Amniotic epithelial cell (primary cell): ENCODE measurements around the gene RTN4.
"Not testable (repeated sequence)": the region's sequence is repeated elsewhere in the genome, so short reads cannot be mapped to it uniquely, and the experiment has no call there.

Experiments used
- DNase-seq: peaks from one replicate; pipeline ENCODE4 v3.0.0-alpha.2; 2010; ENCODE audit warnings: low read depth

The RTN4 gene, protein sequence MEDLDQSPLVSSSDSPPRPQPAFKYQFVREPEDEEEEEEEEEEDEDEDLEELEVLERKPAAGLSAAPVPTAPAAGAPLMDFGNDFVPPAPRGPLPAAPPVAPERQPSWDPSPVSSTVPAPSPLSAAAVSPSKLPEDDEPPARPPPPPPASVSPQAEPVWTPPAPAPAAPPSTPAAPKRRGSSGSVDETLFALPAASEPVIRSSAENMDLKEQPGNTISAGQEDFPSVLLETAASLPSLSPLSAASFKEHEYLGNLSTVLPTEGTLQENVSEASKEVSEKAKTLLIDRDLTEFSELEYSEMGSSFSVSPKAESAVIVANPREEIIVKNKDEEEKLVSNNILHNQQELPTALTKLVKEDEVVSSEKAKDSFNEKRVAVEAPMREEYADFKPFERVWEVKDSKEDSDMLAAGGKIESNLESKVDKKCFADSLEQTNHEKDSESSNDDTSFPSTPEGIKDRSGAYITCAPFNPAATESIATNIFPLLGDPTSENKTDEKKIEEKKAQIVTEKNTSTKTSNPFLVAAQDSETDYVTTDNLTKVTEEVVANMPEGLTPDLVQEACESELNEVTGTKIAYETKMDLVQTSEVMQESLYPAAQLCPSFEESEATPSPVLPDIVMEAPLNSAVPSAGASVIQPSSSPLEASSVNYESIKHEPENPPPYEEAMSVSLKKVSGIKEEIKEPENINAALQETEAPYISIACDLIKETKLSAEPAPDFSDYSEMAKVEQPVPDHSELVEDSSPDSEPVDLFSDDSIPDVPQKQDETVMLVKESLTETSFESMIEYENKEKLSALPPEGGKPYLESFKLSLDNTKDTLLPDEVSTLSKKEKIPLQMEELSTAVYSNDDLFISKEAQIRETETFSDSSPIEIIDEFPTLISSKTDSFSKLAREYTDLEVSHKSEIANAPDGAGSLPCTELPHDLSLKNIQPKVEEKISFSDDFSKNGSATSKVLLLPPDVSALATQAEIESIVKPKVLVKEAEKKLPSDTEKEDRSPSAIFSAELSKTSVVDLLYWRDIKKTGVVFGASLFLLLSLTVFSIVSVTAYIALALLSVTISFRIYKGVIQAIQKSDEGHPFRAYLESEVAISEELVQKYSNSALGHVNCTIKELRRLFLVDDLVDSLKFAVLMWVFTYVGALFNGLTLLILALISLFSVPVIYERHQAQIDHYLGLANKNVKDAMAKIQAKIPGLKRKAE

DNA sequence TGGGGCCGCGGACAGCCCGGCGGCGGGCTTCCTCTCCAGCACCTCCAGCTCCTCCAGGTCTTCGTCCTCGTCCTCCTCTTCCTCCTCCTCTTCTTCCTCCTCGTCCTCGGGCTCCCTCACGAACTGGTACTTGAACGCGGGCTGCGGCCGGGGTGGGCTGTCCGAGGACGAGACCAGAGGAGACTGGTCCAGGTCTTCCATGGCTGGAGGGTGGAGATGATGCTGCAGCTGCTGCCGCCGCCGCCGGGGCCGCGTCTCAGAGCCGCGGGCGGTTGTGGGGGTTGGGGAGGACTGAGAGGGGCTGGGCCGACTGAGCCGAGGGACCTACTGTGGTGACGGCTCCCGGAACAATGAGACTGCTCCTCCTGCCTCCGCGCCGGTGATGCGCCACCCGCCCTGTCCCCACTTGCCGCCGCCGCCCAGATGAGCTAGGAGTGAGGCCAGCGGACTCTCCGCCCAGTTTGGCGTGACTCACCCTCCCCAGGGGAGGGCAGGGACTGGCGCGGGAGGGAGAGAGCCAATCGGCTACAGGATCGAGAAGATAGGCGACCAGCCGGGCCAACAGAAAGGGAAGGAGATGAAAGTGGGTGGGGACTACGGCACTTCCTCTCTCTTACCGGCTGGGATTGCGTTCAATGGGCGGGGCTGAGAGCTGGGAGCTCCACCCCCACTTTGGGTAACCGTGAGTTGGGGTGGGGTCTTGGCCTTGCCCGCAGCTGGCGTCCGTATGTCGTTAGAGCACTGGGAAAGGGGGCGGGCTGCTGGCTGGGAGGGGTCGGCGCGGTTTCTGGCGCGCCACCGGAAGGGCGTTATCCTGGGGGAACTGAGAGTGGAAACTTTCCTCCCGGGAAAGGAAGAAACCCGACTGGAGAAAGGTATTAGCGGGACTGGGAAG, at the start of gene RTN4:
TSS of gene RTN4 (minus strand) at position 352 of the 895 bp plus-strand sequence. CDS start at position 201, 151 bp downstream.
- DNase-seq: peak; percentile 98

DNA sequence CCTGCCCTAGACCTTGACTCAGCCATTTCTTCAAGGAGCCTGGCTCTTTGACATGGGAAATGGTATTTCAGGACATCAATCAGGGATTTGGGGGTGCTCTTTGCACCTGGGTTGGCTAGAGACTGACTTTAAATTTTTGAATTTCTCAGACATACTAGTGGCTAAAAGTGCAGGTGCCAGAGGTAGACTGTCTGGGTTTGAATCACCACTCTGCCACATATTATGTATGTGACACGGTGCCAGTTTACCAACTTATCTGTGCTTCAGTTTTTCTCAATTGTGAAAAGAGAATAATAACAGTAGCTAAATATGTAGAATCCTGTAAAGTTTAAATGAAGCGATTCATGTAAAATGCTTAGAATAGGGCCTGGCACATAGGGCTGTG, 49.2 kb upstream of the RTN4 start:
- no peak for DNase-seq

DNA sequence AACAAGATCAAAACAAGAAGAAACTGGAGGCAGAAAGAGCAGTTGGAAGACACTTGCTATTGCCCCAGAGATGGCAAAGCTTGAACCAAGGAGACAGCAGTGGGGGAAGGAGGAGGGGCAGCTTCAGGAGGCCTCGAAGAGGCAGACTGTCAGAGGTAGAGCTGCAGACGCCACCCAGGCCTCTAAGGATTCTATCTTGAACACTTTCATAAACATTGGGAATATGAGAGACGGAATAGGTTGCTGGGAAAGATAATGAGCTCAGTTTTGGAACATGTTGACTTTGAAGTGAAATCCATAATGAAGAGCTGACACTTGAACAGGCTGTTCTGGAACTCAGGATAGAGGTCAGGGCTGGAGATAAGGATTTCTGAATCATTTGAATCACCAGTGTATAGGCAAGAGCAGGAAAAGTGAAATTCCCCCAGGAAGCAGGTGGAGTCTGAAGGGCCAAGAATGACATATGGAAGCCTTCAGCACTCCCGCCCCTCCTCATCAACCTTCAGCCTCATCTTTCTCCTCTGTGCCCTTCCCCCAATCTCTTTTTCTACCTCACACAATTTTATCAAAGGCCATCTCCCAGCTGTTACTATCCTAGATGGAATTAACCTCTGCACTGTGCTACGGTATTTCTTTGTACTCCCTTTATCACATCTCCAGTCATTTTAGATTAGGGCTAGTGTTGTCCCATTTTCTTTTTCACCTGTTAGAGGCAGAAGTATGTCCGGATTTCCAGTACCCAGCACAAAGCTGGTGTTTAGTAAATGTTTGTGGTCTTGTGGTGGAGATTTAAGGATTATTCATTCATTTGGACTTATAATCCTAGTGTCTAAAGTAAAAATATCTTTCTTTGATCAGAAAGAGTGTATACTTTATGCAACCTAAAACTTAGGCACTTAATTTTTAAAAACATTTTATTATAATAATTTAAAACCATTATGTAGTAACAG, 47.5 kb upstream of the RTN4 start:
- peak; percentile 90 for DNase-seq

DNA sequence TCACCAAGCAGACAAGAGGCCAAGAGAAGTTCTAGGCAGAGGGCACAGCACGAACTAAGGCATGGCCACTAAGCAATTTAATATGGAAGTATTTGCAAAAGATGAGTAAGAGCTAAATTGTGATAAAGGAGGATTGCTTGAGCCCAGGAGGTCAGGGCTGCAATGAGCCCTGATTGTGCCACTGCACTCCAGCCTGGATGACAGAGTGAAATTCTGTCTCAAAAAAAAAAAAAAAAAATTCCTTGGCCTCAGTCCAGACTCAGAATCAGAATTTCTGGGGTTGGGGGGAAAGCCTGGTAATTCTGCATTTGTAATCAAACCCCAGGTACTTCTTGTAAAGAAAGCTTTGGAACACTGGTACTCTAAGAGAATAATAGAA, 46.8 kb upstream of the RTN4 start:
- DNase-seq: peak; percentile 48

DNA sequence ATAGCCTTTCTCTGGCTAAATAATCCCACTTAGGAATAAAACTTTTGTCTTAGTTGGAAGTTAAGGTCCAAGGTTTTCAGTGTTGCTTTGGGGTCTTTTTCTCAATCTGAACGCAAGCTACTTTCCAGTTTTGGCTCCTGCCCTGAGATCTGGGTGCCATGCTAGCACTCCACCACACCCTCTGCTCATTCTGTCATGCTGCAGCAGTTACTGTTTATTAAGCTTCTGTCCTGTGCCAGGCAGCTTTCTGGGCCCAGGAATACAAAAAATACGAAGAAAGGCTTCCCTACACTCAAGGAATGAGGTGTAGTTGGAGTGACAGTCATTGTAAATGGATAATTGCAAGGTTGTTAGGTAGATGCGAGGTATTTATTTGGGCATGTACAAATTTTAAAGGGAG, 46.3 kb upstream of the RTN4 start:
- no peak for DNase-seq

DNA sequence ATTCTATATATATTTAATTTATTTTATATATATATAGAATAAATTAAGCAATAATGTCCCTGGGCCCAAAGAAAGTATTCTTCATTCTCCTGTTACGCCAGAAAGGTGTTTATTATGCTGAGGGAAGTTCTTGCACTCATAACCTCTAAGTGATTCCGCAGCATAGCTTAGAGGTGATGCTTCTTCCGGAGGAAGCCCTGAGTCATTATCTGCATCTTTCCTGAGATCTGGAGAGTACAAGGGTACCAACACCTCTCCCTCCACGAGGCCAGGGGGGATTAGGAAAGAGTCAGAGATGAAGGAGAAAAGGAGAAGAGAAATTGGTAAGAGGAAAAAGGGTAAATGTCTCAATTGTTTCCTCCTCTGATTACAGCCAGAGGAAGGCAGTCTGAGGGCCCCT, 43.1 kb upstream of the RTN4 start:
- DNase-seq: peak; percentile 91

DNA sequence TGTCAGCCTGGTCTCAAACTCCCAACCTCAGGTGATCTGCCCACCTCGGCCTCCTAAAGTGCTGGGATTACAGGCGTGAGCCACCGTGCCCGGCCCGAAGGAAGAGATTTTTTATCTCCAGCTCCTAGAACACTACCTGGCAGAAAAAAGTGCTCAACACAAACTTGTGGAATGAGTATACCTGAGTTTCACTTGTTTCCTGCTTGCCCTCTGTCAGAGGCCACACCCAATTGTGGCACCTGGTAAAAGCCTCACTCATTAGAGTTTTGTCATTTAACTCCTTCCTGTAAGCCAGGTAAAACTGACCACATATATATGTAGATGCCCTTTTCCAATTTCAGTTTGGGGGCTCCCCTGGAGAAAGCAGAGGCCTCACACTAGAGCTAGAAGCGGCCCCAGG, 42.2 kb upstream of the RTN4 start:
- DNase-seq: no peak

DNA sequence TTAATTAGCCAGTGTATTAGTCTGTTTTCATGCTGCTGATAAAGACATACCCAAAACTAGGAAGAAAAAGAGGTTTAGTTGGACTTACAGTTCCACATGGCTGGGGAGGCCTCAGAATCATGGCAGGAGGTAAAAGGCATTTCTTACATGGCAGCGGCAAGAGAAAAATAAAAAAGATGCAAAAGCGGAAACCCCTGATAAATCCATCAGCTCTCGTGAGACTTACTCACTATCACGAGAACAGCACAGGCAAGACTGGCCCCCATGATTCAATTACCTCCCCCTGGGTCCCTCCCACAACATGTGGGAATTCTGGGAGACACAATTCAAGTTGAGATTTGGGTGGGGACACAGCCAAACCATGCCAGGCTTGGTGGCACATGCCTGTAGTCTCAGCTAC, 41.4 kb upstream of the RTN4 start:
- not testable (repeated sequence) for DNase-seq

DNA sequence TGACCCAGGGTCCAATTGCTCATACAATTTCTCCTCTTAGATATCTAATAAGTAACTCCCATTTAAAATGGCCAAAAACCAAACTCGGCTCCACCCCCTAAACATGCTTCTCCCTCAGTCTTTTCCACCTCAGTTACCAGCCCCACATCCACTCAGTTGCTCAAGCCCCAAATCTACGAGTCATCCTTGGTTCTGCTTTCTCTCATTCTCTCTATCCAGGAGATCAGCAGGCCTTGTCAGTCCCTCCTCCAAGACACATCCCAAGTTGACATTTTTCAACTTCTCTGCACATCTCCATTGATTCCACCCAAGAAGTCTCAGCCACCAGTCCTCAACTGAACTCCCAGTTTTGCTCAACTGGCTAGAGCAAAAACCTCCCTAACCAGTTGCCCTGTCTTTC, 40.5 kb upstream of the RTN4 start:
- peak; percentile 64 for DNase-seq

DNA sequence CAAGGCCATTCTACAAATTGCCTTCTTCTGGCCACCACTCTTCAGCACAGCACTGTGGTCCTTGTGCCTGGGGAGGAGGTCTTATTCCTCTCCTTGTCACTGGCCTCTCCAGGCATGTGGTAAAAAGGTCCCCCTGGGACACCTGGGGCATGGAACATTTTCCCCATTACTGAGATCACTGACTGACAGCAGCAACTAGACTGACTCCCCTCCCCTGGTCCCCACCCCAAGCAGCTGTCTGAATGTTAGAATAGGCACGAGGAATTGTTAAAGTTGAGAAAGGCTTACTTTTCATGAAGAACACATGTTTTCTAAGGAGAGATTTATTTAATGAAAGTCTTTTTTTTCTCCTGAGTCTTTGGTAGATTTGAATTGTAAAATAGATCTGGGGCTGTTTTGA, 39.5 kb upstream of the RTN4 start:
- no peak for DNase-seq

DNA sequence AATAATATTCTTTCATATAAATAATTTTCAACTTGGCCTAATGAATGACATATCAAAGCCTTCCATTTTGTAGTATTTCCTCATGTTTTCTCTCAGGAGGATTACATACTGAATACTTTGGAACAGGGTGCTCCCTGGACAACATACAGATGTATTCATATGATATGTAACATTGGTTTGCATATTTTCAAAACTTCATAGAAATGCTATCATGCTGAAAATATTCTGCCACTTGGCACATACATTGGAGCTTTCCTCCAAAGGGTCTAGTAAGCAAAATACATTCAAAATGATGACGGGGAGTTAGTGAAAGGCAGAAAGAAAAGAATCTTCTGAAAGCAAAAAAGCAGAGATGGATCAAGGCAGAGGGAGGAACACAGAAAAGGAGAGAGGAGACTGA, 38.1 kb upstream of the RTN4 start:
- peak; percentile 38 for DNase-seq

DNA sequence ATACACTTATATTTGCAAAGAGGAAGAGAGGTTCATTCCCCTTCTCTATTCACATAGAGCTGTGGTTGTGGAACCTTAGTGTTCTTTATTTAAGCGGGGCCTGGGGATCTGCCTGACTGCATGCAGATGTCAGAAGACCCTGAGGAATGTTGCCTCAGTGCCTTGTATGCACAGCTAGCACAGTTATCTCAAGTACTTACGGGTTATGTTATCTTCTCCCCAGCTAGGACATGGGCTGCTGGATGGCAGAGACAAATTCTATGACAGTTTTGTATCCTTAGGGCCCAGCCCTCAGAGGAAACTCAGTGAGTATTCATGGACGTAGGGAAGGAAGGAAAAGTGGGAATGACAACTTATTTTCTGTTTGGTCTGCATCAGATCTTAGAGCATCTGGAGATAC, 37.7 kb upstream of the RTN4 start:
- peak; percentile 25 for DNase-seq

DNA sequence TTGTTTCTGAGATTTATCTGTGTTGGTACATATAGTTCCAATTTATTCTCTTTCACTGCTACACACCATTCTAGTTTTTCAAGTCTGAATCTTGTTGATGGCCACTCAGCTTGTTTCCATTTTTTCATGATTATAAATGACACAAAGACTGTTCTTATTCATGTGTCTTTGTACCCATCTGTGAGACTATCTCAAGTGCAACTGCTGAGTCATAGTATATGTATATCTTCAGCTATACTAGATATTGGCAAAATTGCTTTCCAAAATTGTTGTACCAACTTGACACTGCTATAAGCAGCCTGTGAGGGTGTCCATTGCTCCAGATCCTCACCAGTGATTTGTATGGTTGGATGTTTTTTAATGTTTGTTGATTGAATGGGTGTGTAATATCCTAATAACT, 37.2 kb upstream of the RTN4 start:
- DNase-seq: no peak

DNA sequence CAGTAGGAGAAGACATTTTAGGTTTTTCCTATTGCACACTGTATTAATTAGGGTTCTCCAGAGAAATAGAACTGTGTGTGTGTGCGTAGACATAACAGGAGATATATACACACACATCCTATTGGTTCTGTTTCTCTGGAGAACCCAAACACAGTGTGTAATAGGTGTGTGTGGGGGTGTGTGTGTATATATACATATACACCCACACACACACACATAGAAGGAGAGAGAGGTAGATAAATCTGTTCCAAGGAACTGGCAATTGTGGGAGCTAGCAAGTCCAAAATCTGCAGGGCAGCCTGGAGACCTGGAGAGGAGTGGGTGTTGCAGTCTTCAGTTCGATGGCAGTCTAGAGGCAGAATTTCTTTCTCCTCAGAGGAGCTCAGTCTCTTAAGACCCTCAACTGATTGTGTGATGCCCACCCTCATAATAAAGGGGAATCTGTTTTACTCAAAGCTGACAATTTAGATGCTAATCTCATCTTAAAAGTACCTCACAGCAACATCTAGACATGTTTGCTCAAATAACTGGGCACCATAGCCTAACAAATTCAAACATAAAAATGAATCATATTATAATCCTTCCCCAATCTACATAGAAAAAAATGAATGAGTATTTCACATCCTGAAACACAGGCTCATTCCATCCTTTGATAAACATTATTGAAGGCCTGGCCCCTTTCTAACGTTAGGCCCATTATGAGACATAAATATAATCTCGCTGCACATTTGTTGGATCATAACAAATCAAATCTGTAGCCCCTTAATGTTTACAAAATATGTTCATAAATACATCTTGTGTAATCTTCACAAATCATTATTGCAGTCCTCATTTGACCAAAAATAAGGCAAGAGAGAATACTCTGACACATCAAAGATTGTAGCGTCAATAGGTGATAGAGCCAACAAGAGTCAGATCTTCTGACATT, 35.1 kb upstream of the RTN4 start:
- DNase-seq: no peak

DNA sequence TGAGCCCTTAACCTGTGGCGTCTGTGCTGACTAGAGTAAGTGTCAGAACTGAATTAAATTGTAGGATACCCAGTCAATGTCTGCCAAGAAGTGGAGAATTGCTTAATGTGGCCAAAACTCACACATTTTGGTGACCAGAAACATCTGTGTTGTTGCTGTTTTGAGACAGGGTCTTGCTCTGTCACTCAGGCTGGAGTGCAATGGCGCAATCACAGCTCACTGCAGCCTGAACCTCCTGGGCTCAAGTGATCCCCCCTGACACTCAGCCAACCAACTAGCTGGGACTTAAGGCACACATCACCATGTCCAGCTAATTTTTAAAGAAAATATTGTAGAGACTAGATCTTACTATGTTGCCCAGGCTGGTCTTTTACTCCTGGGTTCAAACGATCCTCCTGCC, 34.4 kb upstream of the RTN4 start:
- DNase-seq: no peak

DNA sequence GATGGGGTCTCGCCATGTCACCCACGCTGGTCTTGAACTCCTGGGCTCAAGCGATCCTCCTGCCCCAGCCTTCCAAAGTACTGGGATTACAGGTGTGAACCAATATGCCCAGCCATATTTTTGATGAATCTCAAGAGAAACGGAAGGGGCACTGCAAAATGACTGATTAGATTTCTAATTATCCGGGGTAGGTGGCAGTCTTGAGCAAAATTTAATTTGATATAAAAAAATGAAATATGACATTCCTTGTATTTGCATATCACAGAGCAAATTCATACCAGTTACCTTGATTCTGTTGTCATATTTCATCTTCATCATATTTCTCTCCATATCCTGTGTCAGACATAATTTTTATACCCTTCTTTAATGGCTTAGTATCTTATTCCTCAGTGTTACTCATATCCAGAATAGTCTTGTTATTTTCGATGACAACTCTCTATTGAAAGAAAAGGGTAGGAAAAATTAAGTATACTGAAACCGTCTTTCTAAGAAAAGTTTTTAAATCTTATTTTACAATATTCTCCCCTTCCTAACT, 30.0 kb upstream of the RTN4 start:
- no peak for DNase-seq

DNA sequence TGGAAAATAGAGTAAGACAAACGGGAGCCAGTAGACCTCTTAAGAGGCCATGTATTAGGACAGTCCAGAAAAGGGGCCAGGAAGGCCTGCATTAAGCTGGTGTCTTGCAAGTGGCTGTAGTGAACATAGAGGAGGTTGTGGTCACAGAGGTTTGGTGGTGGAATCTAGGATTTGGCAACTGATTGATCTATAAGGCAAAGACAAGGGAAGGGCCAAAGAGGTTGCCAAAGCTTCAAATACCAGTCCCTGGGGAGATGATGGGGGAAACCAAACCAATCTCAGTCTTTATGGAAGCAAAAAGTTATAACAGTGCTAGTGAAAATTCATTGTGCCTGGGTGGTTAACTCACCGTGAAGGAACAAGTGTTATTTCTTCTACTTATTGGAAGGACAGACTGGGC, 28.7 kb upstream of the RTN4 start:
- DNase-seq: no peak

DNA sequence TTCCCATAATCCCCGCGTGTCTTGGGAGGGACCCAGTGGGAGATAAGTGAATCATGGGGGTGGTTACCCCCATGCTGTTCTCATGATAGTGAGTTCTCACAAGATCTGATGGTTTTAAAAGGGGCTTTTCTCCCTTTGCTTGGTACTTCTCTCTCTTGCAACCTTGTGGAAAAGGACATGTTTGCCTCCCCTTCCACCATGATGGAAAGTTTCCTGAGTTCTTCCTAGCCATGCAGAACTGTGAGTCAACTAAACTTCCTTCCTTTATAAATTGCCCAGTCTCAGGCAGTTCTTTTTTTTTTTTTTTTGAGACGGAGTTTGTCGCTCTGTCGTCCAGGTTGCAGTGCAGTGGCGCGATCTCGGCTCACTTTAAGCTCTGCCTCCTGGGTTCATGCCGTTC, 26.5 kb upstream of the RTN4 start:
- DNase-seq: no peak

DNA sequence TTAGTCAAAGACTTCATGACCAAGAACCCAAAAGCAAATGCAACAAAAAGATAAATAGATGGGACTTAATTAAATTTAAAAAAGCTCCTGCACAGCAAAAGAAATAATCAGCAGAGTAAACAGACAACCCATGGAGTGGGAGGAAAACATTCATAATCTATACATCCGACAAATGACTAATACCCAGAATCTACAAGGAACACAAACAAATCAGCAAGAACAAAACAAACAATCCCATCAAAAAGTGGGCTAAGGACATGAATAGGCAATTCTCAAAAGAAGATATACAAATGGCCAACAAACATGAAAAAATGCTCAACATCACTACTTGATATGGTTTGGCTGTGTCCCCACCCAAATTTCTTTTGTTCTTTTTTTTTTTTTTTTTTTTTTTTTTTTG, 25.8 kb upstream of the RTN4 start:
- DNase-seq: not testable (repeated sequence)
